Keratinocyte (primary cell): Measurements from ENCODE around the gene IDH3A.

ENCODE experiments used
- CTCF ChIP-seq, 3 experiments: IDR thresholded peaks in 1 of 3; conservative IDR thresholded peaks in 1 of 3; optimal IDR thresholded peaks in 1 of 3; 2 replicates in 2 of 3; 3 replicates in 1 of 3; pipeline versions ENCODE3 to v1.5.1; 2011; ENCODE audit warnings: low read length in 3 of 3, mild to moderate bottlenecking in 3 of 3, moderate library complexity in 2 of 3, control low read depth in 1 of 3, inconsistent platforms in 1 of 3; ENCODE audit not compliant: insufficient read depth in 2 of 3; ENCODE audit errors: extremely low read depth in 1 of 3
- EZH2 ChIP-seq: IDR thresholded peaks from one replicate; pipeline ENCODE4 v1.6.1; 2012; ENCODE audit warnings: inconsistent platforms, mild to moderate bottlenecking, low read length, moderate library complexity

- no peak for TF ChIP-seq CTCF (optimal IDR thresholded peaks at IDR 0.05 in 1 of 3, IDR thresholded peaks at IDR 0.05 in 1 of 3, conservative IDR thresholded peaks at IDR 0.05 in 1 of 3; ENCODE audit: extremely low read depth in 1 of 3, insufficient read depth in 2 of 3, low read length in 3 of 3)
- TF ChIP-seq EZH2 = no peak
Observed at GRCh38 chr15:78167227-78167888, 18.2 kb downstream of the IDH3A start.
